Sigmoid colon (tissue), 7 donors: ENCODE data around the gene PTGIS. TPM values are rescaled to one million over a fixed set of nuclear protein-coding genes. Genes with fewer than 3 reads are reported as not detected.

Experiments
- DNase-seq: peaks from one replicate; pipeline ENCODE4 v3.0.0-alpha.2; 2019
- H3K27ac ChIP-seq, 4 donors: fragments of 200-600 bp; sonication (generic); one replicate each; pipeline ENCODE4 v1.5.1; 2016 to 2019; ENCODE audit warnings: mild to moderate bottlenecking in 1 of 4
- H3K27me3 ChIP-seq, 3 donors: fragments of 200-600 bp; sonication (generic); one replicate each; pipeline ENCODE4 v1.5.1; 2019; ENCODE audit warnings: mild to moderate bottlenecking in 1 of 3
- H3K36me3 ChIP-seq, 4 donors: fragments of 200-600 bp; sonication (generic); one replicate each; pipeline ENCODE4 v1.5.1; 2016 to 2019
- H3K4me1 ChIP-seq, 4 donors: fragments of 200-600 bp; sonication (generic); one replicate each; pipeline ENCODE4 v1.5.1; 2017 to 2019
- H3K4me3 ChIP-seq, 4 donors: fragments of 200-600 bp; sonication (generic); one replicate each; pipeline ENCODE4 v1.5.1; 2017 to 2019; ENCODE audit warnings: mild to moderate bottlenecking in 2 of 4, moderate library complexity in 1 of 4
- H3K9me3 ChIP-seq, 4 donors: fragments of 200-600 bp in 3 of 4; sonication (generic) in 3 of 4; one replicate each; pipeline versions ENCODE4 v1.5.1 to v1.6.1; 2013 to 2019
- CTCF ChIP-seq, 4 experiments: fragments of 450-650 bp in 3 of 4; fragments of 200-600 bp in 1 of 4; IDR thresholded peaks; one replicate each; pipeline ENCODE4 v1.5.1; 2016 to 2019; ENCODE audit warnings: antibody characterized with exemption in 4 of 4, mild to moderate bottlenecking in 3 of 4, moderate library complexity in 2 of 4
- EP300 ChIP-seq, 4 donors: sonication (generic); formaldehyde crosslinking; IDR thresholded peaks; one replicate each; pipeline ENCODE4 v1.6.1; 2017; ENCODE audit warnings: antibody characterized with exemption in 4 of 4
- POLR2A ChIP-seq, 2 donors: fragments of 450-650 bp; IDR thresholded peaks; one replicate each; pipeline ENCODE4 v1.6.1; 2016; ENCODE audit warnings: antibody characterized with exemption in 2 of 2, mild to moderate bottlenecking in 2 of 2, moderate library complexity in 2 of 2
- POLR2AphosphoS5 ChIP-seq, 4 donors: sonication (generic); formaldehyde crosslinking; IDR thresholded peaks; one replicate each; pipeline ENCODE4 v1.6.1; 2017; ENCODE audit warnings: antibody characterized with exemption in 4 of 4
- WGBS, 2 donors: extraction: QIAGEN DNeasy Blood & Tissue Kit; methylation state at CpG; one replicate each; pipeline ENCODE4 v1.1.7; 2013; 5-methylcytosine and 5-hydroxymethylcytosine counted together
- intact Hi-C: fragments of 100-400 bp; cut with DNase I; formaldehyde crosslinking; loops from one replicate; pipeline ENCODE4 v1.15.1; 2023
- polyA plus RNA-seq, 3 donors: library from polyadenylated mRNA; stranded (reverse); fragments of 200-250 nt; gene quantifications; one replicate each; pipeline ENCODE4 v1.2.3, GENCODE V29; 2013
- total RNA-seq, 4 donors: library from RNA; depleted of rRNA; stranded (reverse); fragments of >200 nt; gene quantifications; one replicate each; pipeline ENCODE4 v1.1.0, GENCODE V29; 2016
- donor health status: healthy with polysubstance abuse.
- donor health status: Bipolar disorder and iron deficiency.
- donor health status: healthy.

PTGIS gene
- total and polyA plus RNA-seq, 7 donors, result 0.46 to 241 (median 55.3) TPM

DNA sequence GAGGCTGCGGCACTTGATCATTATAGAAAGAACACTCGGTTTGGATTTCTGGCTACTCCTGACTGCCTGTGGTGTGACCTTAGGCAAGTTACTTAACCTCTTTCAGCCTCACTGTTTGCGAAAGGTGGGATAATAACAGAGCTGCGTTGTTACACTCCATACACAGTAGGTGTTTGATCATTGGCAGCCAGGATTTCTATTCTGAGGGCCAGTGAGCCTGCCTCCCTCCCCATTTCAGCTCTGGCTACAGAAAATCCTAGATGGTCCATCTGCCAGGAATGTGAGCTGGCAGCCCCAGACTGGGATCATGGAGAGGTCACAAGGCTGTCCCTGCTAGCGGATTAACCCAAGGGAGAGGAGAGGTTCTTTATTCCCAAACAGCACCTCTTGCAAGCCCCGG lies 88.2 kb downstream of the PTGIS start:
- WGBS, 2 donors, result 64 to 73% methylated on average over 6 of the region's 6 CpGs
- H3K4me1 ChIP-seq, result peaks cover 0 to 72% (median 57%) of the 10 kb centered on the region in 4 donors
- intact Hi-C loops, result no loop called here
- H3K36me3 ChIP-seq, result peaks cover 0 to 7% (median 2%) of the 10 kb centered on the region in 4 donors
- H3K4me3 ChIP-seq, result no peak overlapping the region
- H3K9me3 ChIP-seq, result no peaks in the 10 kb centered on the region
- TF ChIP-seq EP300 (IDR thresholded peaks at IDR 0.05) (no peak), POLR2AphosphoS5 (IDR thresholded peaks at IDR 0.05) (no peak), POLR2A (IDR thresholded peaks at IDR 0.05) (no peak), CTCF (IDR thresholded peaks at IDR 0.05) (no peak)
- peak overlapping the region; percentile 67 to 87 (median 84) for H3K27ac ChIP-seq
- peaks cover 0 to 3% (median 0%) of the 10 kb centered on the region in 3 donors for H3K27me3 ChIP-seq
- DNase-seq, result no peak

GRCh38 chr20:49478754-49479689 lies 88.9 kb downstream of the PTGIS start:
- intact Hi-C loops, result no loop called here
- WGBS, 2 donors, result 68 to 78% methylated on average over 5 of the region's 5 CpGs
- H3K4me3 ChIP-seq, result no peak overlapping the region
- no peak for TF ChIP-seq EP300 (IDR thresholded peaks at IDR 0.05)
- TF ChIP-seq POLR2AphosphoS5 (IDR thresholded peaks at IDR 0.05), result no peak
- no peak for TF ChIP-seq POLR2A (IDR thresholded peaks at IDR 0.05)
- H3K4me1 ChIP-seq, result peaks cover 0 to 66% (median 50%) of the 10 kb centered on the region in 4 donors
- peak overlapping the region in 3 of 4 donors; percentile 67 to 87 (median 80) for H3K27ac ChIP-seq
- peaks cover 0 to 7% (median 2%) of the 10 kb centered on the region in 4 donors for H3K36me3 ChIP-seq
- peaks cover 0 to 3% (median 0%) of the 10 kb centered on the region in 3 donors for H3K27me3 ChIP-seq
- DNase-seq, result no peak
- H3K9me3 ChIP-seq, result no peaks in the 10 kb centered on the region

DNA sequence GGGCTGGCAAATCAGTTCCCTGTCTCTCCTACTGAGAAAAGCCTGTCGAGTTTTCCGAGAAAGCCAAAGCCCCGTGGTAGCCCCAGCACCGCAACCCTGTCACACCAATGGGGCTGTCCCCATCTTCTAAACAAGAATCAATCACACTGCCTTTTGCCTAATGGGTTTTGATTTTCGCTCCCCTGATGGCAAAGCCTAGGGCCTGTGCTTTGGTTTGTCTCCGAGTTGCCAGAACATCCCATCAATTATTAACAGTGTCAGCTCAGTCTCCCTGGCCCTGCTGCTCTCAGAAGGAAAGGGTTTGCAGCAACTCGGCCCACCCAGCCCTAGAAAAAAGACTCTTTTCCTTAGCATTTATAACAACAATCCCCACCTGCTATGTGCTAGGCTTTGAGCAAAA lies 89.7 kb downstream of the PTGIS start:
- Histone ChIP-seq H3K4me1 (peaks cover 0 to 62% (median 48%) of the 10 kb centered on the region in 4 donors), H3K36me3 (peaks cover 0 to 7% (median 2%) of the 10 kb centered on the region in 4 donors), H3K4me3 (no peak overlapping the region), H3K27ac (no peak overlapping the region), H3K27me3 (peaks cover 0 to 3% (median 0%) of the 10 kb centered on the region in 3 donors), H3K9me3 (no peaks in the 10 kb centered on the region)
- intact Hi-C loops, result no loop called here
- DNase-seq, result no peak
- TF ChIP-seq POLR2AphosphoS5 (IDR thresholded peaks at IDR 0.05) (no peak), EP300 (IDR thresholded peaks at IDR 0.05) (no peak), CTCF (IDR thresholded peaks at IDR 0.05) (no peak), POLR2A (IDR thresholded peaks at IDR 0.05) (no peak)
- 45 to 62% methylated on average over 7 of the region's 7 CpGs for WGBS, 2 donors

GRCh38 chr20:49477200-49477599 lies 90.7 kb downstream of the PTGIS start:
- TF ChIP-seq POLR2AphosphoS5 (IDR thresholded peaks at IDR 0.05) (no peak), EP300 (IDR thresholded peaks at IDR 0.05) (no peak), CTCF (IDR thresholded peaks at IDR 0.05) (no peak), POLR2A (IDR thresholded peaks at IDR 0.05) (no peak)
- H3K27me3 ChIP-seq, result no peaks in the 10 kb centered on the region
- H3K27ac ChIP-seq, result no peak overlapping the region
- peaks cover 0 to 7% (median 2%) of the 10 kb centered on the region in 4 donors for H3K36me3 ChIP-seq
- no peaks in the 10 kb centered on the region for H3K9me3 ChIP-seq
- H3K4me3 ChIP-seq, result no peak overlapping the region
- intact Hi-C loops, result no loop called here
- H3K4me1 ChIP-seq, result peaks cover 0 to 56% (median 39%) of the 10 kb centered on the region in 4 donors
- DNase-seq, result no peak
- 64 to 77% methylated on average over 3 of the region's 3 CpGs for WGBS, 2 donors

- no peak for DNase-seq
- WGBS, 2 donors, result 70 to 81% methylated on average over 7 of the region's 7 CpGs
- H3K9me3 ChIP-seq, result no peaks in the 10 kb centered on the region
- no peak for TF ChIP-seq CTCF (IDR thresholded peaks at IDR 0.05)
- no peak for TF ChIP-seq POLR2AphosphoS5 (IDR thresholded peaks at IDR 0.05)
- H3K27me3 ChIP-seq, result no peaks in the 10 kb centered on the region
- peaks cover 0 to 44% (median 27%) of the 10 kb centered on the region in 4 donors for H3K4me1 ChIP-seq
- intact Hi-C loops, result no loop called here
- H3K36me3 ChIP-seq, result peaks cover 0 to 3% (median 0%) of the 10 kb centered on the region in 4 donors
- peak overlapping the region in 2 of 4 donors; percentile 12 to 45 for H3K27ac ChIP-seq
- H3K4me3 ChIP-seq, result no peak overlapping the region
Observed at GRCh38 chr20:49476016-49476355, 92.0 kb downstream of the PTGIS start.
